Neural cell (in vitro differentiated cells): Measurements from ENCODE around the gene DOK1. TPM values are rescaled to one million over a fixed set of nuclear protein-coding genes. Genes with fewer than 3 reads are reported as not detected.

ENCODE experiments used
- H2AFZ ChIP-seq: fragments of 200-600, 300-800 bp; sonication (generic), shearing (Covaris generic); 2 replicates; pipeline ENCODE4 v1.6.0; 2014; ENCODE audit warnings: low read depth, mild to moderate bottlenecking, antibody characterized with exemption, low read length, moderate library complexity
- H3F3A ChIP-seq: fragments of 200-600 bp; shearing (Covaris generic); 2 replicates; pipeline ENCODE4 v1.6.1; 2016; ENCODE audit warnings: mild to moderate bottlenecking, moderate library complexity, mixed read lengths, antibody characterized with exemption, low read length; ENCODE audit not compliant: insufficient read depth, poor library complexity, severe bottlenecking
- H3K27ac ChIP-seq: fragments of 200-600, 300-800 bp; sonication (generic), shearing (Covaris generic); 2 replicates; pipeline ENCODE4 v1.5.1; 2014; ENCODE audit warnings: mild to moderate bottlenecking, low read length, moderate library complexity
- H3K27me3 ChIP-seq: fragments of 300-800, 200-600 bp; sonication (generic), shearing (Covaris generic); 2 replicates; pipeline ENCODE4 v1.6.0; 2014; ENCODE audit warnings: mild to moderate bottlenecking, low read depth, low read length, moderate library complexity; ENCODE audit not compliant: insufficient read depth
- H3K36me3 ChIP-seq: fragments of 300-800, 200-600 bp; sonication (generic), shearing (Covaris generic); 2 replicates; pipeline ENCODE4 v1.5.1; 2014; ENCODE audit warnings: mild to moderate bottlenecking, antibody characterized with exemption, low read length, moderate library complexity; ENCODE audit not compliant: insufficient read depth
- H3K4me2 ChIP-seq: fragments of 300-800, 200-600 bp; sonication (generic), shearing (Covaris generic); 2 replicates; pipeline ENCODE4 v1.6.0; 2014; ENCODE audit warnings: mild to moderate bottlenecking, low read length
- H3K4me3 ChIP-seq: fragments of 300-800, 200-600 bp; sonication (generic), shearing (Covaris generic); 2 replicates; pipeline ENCODE4 v1.5.1; 2014; ENCODE audit warnings: mild to moderate bottlenecking, low read length, moderate library complexity
- H3K79me2 ChIP-seq: fragments of 200-600 bp; shearing (Covaris generic); replicated peaks from 2 replicates; pipeline ENCODE4 v1.6.0; 2014; ENCODE audit warnings: mild to moderate bottlenecking, low read length, moderate library complexity; ENCODE audit not compliant: insufficient read depth
- H3K9ac ChIP-seq: fragments of 300-800, 200-600 bp; sonication (generic), shearing (Covaris generic); 2 replicates; pipeline ENCODE4 v1.6.1; 2016; ENCODE audit warnings: mild to moderate bottlenecking, low read length, mixed read lengths
- H3K9me2 ChIP-seq: fragments of 200-600 bp; shearing (Covaris generic); 2 replicates; pipeline ENCODE4 v1.6.1; 2016; ENCODE audit warnings: mild to moderate bottlenecking, low read length, mixed read lengths; ENCODE audit not compliant: insufficient read depth
- H3K9me3 ChIP-seq: fragments of 200-600, 300-800 bp; sonication (generic), shearing (Covaris generic); 2 replicates; pipeline ENCODE4 v1.6.1; 2016; ENCODE audit warnings: mild to moderate bottlenecking, mixed run types, low read length, moderate library complexity, mixed read lengths
- H4K20me1 ChIP-seq: fragments of 200-600 bp; shearing (Covaris generic); 2 replicates; pipeline ENCODE4 v1.6.1; 2016; ENCODE audit warnings: mild to moderate bottlenecking, mixed run types; ENCODE audit not compliant: insufficient read depth
- CTCF ChIP-seq: fragments of 450-650 bp; IDR thresholded peaks from 2 replicates; pipeline ENCODE4 v1.5.1; 2014; ENCODE audit warnings: antibody characterized with exemption, mild to moderate bottlenecking, moderate library complexity; ENCODE audit not compliant: poor library complexity, severe bottlenecking
- EP300 ChIP-seq: fragments of 450-650 bp; conservative IDR thresholded peaks from 2 replicates; pipeline ENCODE4 v1.6.1; 2014; ENCODE audit warnings: antibody characterized with exemption, mild to moderate bottlenecking, moderate library complexity; ENCODE audit not compliant: poor library complexity, severe bottlenecking
- EZH2 ChIP-seq: fragments of 200-600, 300-800 bp; shearing (Covaris generic), sonication (generic); IDR thresholded peaks from 2 replicates; pipeline ENCODE4 v1.6.1; 2014; ENCODE audit warnings: antibody characterized with exemption, low read length, borderline replicate concordance, mild to moderate bottlenecking; ENCODE audit not compliant: insufficient read depth, poor library complexity, severe bottlenecking
- MXI1 ChIP-seq: fragments of 450-650 bp; conservative IDR thresholded peaks from 2 replicates; pipeline ENCODE4 v1.6.1; 2014; ENCODE audit warnings: antibody characterized with exemption, mild to moderate bottlenecking; ENCODE audit not compliant: poor library complexity, severe bottlenecking
- POLR2AphosphoS5 ChIP-seq: IDR thresholded peaks from 2 replicates; pipeline ENCODE4 v1.6.1; 2012
- RAD21 ChIP-seq: fragments of 450-650 bp; conservative IDR thresholded peaks from 2 replicates; pipeline ENCODE4 v1.6.1; 2014; ENCODE audit warnings: antibody characterized with exemption, mild to moderate bottlenecking, moderate library complexity
- REST ChIP-seq: IDR thresholded peaks from 2 replicates; pipeline ENCODE4 v1.6.1; 2012; ENCODE audit warnings: borderline replicate concordance
- SMC3 ChIP-seq: fragments of 450-650 bp; conservative IDR thresholded peaks from 2 replicates; pipeline ENCODE4 v1.6.1; 2014; ENCODE audit warnings: antibody characterized with exemption, mild to moderate bottlenecking, moderate library complexity; ENCODE audit not compliant: poor library complexity
- TAF1 ChIP-seq: IDR thresholded peaks from 2 replicates; pipeline ENCODE4 v1.6.1; 2012; ENCODE audit warnings: low read depth
- polyA plus RNA-seq: library from polyadenylated mRNA; depleted of rRNA; stranded (reverse); fragments of >200 nt; gene quantifications from 2 replicates; pipeline ENCODE4 v1.2.3, GENCODE V29; 2014

Gene DOK1
- polyA plus RNA-seq, 1 donor from 2014 or later = 0.79 TPM

- no peaks in the 10 kb centered on the region for H3K9me2 ChIP-seq
- no peak overlapping the region for H3K9ac ChIP-seq
- H3F3A ChIP-seq = no peaks in the 10 kb centered on the region
- H3K9me3 ChIP-seq = no peaks in the 10 kb centered on the region
- no peaks in the 10 kb centered on the region for H4K20me1 ChIP-seq
- H3K4me2 ChIP-seq = no peak overlapping the region
- no peaks in the 10 kb centered on the region for H3K79me2 ChIP-seq
- no peak for TF ChIP-seq POLR2AphosphoS5
- TF ChIP-seq EZH2 = no peak
- TF ChIP-seq SMC3 = no peak
- TF ChIP-seq TAF1 = no peak
- no peak for TF ChIP-seq EP300
- no peak for TF ChIP-seq MXI1
- TF ChIP-seq CTCF = no peak
- no peak for TF ChIP-seq RAD21
- no peak for TF ChIP-seq REST
- no peak overlapping the region for H3K27ac ChIP-seq
- H3K4me3 ChIP-seq = no peak overlapping the region
- H3K27me3 ChIP-seq = no peaks in the 10 kb centered on the region
- no peaks in the 10 kb centered on the region for H3K36me3 ChIP-seq
- H2AFZ ChIP-seq = no peak overlapping the region
These were observed 20.8 kb downstream of the DOK1 start for GRCh38 chr2:74575320-74575719.

- Histone ChIP-seq H3K9me2 (no peaks in the 10 kb centered on the region), H3K4me2 (no peak overlapping the region), H3K27ac (no peak overlapping the region), H3F3A (no peaks in the 10 kb centered on the region), H3K27me3 (no peaks in the 10 kb centered on the region), H3K9ac (no peak overlapping the region), H3K4me3 (no peak overlapping the region), H3K79me2 (no peaks in the 10 kb centered on the region), H3K9me3 (no peaks in the 10 kb centered on the region), H4K20me1 (no peaks in the 10 kb centered on the region), H3K36me3 (no peaks in the 10 kb centered on the region), H2AFZ (no peak overlapping the region)
- no peak for TF ChIP-seq EZH2
- TF ChIP-seq CTCF = no peak
- no peak for TF ChIP-seq EP300
- no peak for TF ChIP-seq REST
- TF ChIP-seq POLR2AphosphoS5 = no peak
- TF ChIP-seq RAD21 = no peak
- TF ChIP-seq TAF1 = no peak
- TF ChIP-seq SMC3 = no peak
- no peak for TF ChIP-seq MXI1
These were observed 21.8 kb downstream of the DOK1 start for GRCh38 chr2:74576211-74576862.
